GM12891 (cell line): ENCODE data around the gene HERPUD1.

Experiments used
- PAX5 ChIP-seq: IDR thresholded peaks from 2 replicates; pipeline ENCODE4 v1.6.1; 2011; ENCODE audit warnings: low read length, moderate library complexity, mild to moderate bottlenecking; ENCODE audit not compliant: insufficient read depth, severe bottlenecking
- POLR2A ChIP-seq: IDR thresholded peaks from 2 replicates; pipeline ENCODE4 v1.6.1; 2011; ENCODE audit warnings: low read depth, low read length, control low read depth
- POLR2AphosphoS5 ChIP-seq: IDR thresholded peaks from 2 replicates; pipeline ENCODE4 v1.6.1; 2011; ENCODE audit warnings: low read depth, low read length, control low read depth
- POU2F2 ChIP-seq: IDR thresholded peaks from 2 replicates; pipeline ENCODE4 v1.6.1; 2011; ENCODE audit warnings: low read depth, mild to moderate bottlenecking, control low read depth, low read length, moderate library complexity
- SPI1 ChIP-seq: IDR thresholded peaks from 2 replicates; pipeline ENCODE4 v1.6.1; 2011; ENCODE audit warnings: low read depth, low read length, control low read depth
- TAF1 ChIP-seq: IDR thresholded peaks from 2 replicates; pipeline ENCODE4 v1.6.1; 2011; ENCODE audit warnings: low read depth, low read length, control low read depth

GRCh38 chr16:56986361-56986760 is 54.4 kb downstream of the HERPUD1 start:
- TF ChIP-seq POLR2A (no peak), TAF1 (no peak), POLR2AphosphoS5 (no peak), POU2F2 (no peak), SPI1 (no peak), PAX5 (no peak)
